ENCODE measurements around the gene RASAL3. TPM values are rescaled to one million over a fixed set of nuclear protein-coding genes. Genes with fewer than 3 reads are reported as not detected.

RASAL3 gene
- total and polyA plus RNA-seq, 7 donors, result 0.21 to 2.0 (median 0.47) TPM

GRCh38 chr19:15507068-15508034 is 43.0 kb upstream of the RASAL3 start:
- no peak overlapping the region for H3K4me3 ChIP-seq
- no peak for ATAC-seq
- no peak for DNase-seq
- H3K4me1 ChIP-seq, result no peaks in the 10 kb centered on the region
- H3K27ac ChIP-seq, result no peak overlapping the region
- no peaks in the 10 kb centered on the region for H3K9me3 ChIP-seq
- H3K27me3 ChIP-seq (ENCODE audit: insufficient read depth in 3 of 3, low read length in 2 of 3), result peaks cover 0 to 71% (median 14%) of the 10 kb centered on the region in 3 donors
- TF ChIP-seq CTCF (IDR thresholded peaks at IDR 0.05), result no peak
- 44 to 55% (median 49%) methylated on average over 14 of the region's 14 CpGs for WGBS, 3 donors
- no peaks in the 10 kb centered on the region for H3K36me3 ChIP-seq (ENCODE audit: insufficient read depth in 1 of 2, low read depth in 1 of 2)
- intact Hi-C loops (cut with DNase I), result no loop called here

DNA sequence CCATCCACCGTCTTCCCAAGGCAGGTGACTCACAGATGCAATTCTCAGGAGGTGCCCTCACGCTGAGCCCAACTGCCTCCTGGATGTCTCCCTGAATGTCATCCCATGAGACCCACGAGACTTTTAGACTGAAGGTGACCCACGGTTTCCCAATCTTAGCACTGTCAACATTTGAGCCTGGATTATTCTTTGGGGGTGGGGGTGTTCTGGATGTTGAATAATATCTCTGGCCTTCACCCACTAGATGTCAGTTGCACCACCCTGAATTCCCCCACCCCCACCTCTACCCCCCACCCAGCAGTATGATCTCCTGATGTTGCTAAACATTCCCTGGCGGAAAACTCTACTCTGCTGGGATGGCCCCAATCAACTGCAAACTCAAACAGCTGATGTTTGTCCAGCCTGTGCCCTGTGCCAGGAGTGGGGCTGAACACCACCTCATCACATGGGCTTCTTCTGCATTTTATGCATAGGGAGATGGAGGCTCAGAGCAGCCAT is 41.8 kb upstream of the RASAL3 start:
- ATAC-seq (no peak), DNase-seq (no peak)
- WGBS, 3 donors, result 51 to 67% (median 55%) methylated on average over 4 to 5 of the region's 5 CpGs
- Histone ChIP-seq H3K27me3 (ENCODE audit: insufficient read depth in 3 of 3, low read length in 2 of 3) (peaks cover 0 to 65% (median 14%) of the 10 kb centered on the region in 3 donors), H3K36me3 (ENCODE audit: insufficient read depth in 1 of 2, low read depth in 1 of 2) (no peaks in the 10 kb centered on the region), H3K4me1 (no peaks in the 10 kb centered on the region), H3K4me3 (no peak overlapping the region), H3K9me3 (no peaks in the 10 kb centered on the region), H3K27ac (no peak overlapping the region)
- TF ChIP-seq CTCF (IDR thresholded peaks at IDR 0.05), result no peak
- intact Hi-C loops (cut with DNase I), result no loop called here

DNA sequence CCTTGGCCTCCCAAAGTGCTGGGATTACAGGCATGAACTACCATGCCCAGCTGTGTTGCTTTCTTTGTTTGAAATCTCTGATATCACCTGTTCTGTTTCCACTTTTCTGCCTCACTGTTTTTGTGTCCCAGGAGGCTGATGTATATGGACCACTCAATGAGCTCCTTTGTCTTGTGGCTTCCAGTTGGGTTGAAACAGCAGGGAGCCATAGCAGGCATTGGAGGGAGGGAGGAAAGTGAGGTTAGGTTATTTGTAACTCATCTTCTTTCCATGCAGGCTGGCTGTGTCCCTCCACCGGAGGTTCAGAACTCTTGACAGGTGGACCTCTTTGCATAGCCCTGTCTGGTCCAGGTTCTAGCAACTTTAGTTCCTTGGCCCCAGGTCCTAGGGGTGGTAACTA is 37.9 kb upstream of the RASAL3 start:
- no peaks in the 10 kb centered on the region for H3K4me1 ChIP-seq
- ATAC-seq, result no peak
- H3K4me3 ChIP-seq, result no peak overlapping the region
- TF ChIP-seq CTCF (IDR thresholded peaks at IDR 0.05), result no peak
- 31 to 53% (median 36%) methylated on average over 1 of the region's 1 CpG for WGBS, 3 donors
- no peak for DNase-seq
- intact Hi-C loops (cut with DNase I), result no loop called here
- H3K36me3 ChIP-seq (ENCODE audit: insufficient read depth in 1 of 2, low read depth in 1 of 2), result no peaks in the 10 kb centered on the region
- no peak overlapping the region for H3K27ac ChIP-seq
- H3K27me3 ChIP-seq (ENCODE audit: insufficient read depth in 3 of 3, low read length in 2 of 3), result peaks cover 0 to 37% (median 7%) of the 10 kb centered on the region in 3 donors
- H3K9me3 ChIP-seq, result no peaks in the 10 kb centered on the region

DNA sequence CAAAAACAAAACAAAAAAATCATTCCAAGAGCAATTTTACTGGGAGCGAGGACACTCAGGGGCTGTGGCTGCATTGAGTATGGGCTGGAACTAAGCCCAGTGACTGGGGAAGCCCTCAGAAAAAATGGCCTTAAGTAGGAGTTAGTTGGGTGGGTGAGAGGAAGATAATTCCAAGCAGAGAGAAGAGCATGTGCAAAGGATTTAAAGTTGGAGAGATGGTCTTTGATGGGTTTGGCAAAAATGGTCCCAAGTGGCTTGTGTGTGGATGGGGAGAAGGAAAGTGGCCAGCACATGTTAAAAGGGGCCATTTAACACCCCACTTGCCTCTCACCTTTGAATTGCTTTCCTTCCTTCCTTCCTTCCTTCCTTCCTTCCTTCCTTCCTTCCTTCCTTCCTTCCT is 37.3 kb upstream of the RASAL3 start:
- TF ChIP-seq CTCF (IDR thresholded peaks at IDR 0.05), result no peak
- H3K27ac ChIP-seq, result no peak overlapping the region
- no peaks in the 10 kb centered on the region for H3K9me3 ChIP-seq
- no peaks in the 10 kb centered on the region for H3K36me3 ChIP-seq (ENCODE audit: insufficient read depth in 1 of 2, low read depth in 1 of 2)
- WGBS, 3 donors, result 28 to 39% (median 32%) methylated on average over 1 of the region's 1 CpG
- intact Hi-C loops (cut with DNase I), result no loop called here
- H3K27me3 ChIP-seq (ENCODE audit: insufficient read depth in 3 of 3, low read length in 2 of 3), result peaks cover 0 to 34% (median 3%) of the 10 kb centered on the region in 3 donors
- no peaks in the 10 kb centered on the region for H3K4me1 ChIP-seq
- DNase-seq, result no peak
- no peak for ATAC-seq
- H3K4me3 ChIP-seq, result no peak overlapping the region
